ENCODE results near the gene HDLBP.

DNA sequence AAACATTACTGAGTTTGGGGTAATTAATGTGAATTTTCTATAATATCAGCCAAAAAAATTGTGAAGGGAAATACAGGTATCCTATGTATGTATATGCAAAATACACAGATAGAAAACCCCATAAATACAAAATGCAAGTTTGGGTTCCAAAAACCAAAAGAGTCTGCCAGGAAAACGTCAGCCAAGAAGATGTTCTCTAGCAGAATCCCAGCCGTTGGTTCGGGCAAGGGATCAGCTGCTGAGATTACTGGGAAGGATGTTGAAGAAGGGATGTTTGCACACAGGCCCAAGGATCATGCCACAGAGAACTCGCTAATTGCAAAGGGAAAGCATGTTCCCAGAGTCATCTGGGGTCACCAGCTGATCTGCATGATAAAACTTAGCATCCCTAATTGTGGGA, 136.5 kb downstream of the HDLBP start:
- TF ChIP-seq CTCF (IDR thresholded peaks at IDR 0.05): no peak
- no peak for TF ChIP-seq POLR2A (IDR thresholded peaks at IDR 0.05)

Data from Peyer's patch (tissue), 4 donors.